ENCODE measurements around the gene TMEM255B. TPM values are rescaled to one million over a fixed set of nuclear protein-coding genes. Genes with fewer than 3 reads are reported as not detected.

TMEM255B gene
- polyA plus RNA-seq, 3 donors: 5.1 to 7.5 (median 5.9) TPM

- Histone ChIP-seq H3K36me3 (replicated peaks in 1 of 2; ENCODE audit: control insufficient read depth in 1 of 2, insufficient read depth in 2 of 2, low read length in 2 of 2) (peaks cover 0 to 11% of the 10 kb centered on the region in 2 donors), H3K27me3 (ENCODE audit: control insufficient read depth in 2 of 2, insufficient read depth in 2 of 2, low read length in 2 of 2) (no peaks in the 10 kb centered on the region), H3K79me2 (ENCODE audit: insufficient read depth, low read length) (no peaks in the 10 kb centered on the region), H3K9me3 (replicated peaks in 1 of 2; ENCODE audit: control insufficient read depth in 1 of 2, insufficient read depth in 1 of 2, low read length in 2 of 2) (peaks cover 5 to 20% of the 10 kb centered on the region in 2 donors), H3K4me1 (ENCODE audit: control insufficient read depth in 1 of 2, insufficient read depth in 2 of 2, low read length in 2 of 2) (no peaks in the 10 kb centered on the region), H3K4me2 (replicated peaks; ENCODE audit: extremely low read depth, low read length, poor library complexity, severe bottlenecking) (no peak overlapping the region), H2AFZ (ENCODE audit: insufficient read depth, low read depth, low read length, poor library complexity, severe bottlenecking) (no peak overlapping the region), H3K4me3 (replicated peaks in 1 of 3; ENCODE audit: low read depth in 2 of 3, low read length in 3 of 3) (no peak overlapping the region), H3K27ac (ENCODE audit: low read depth in 1 of 2, low read length in 2 of 2) (no peak overlapping the region), H3K9ac (ENCODE audit: insufficient read depth, low read length, poor library complexity, severe bottlenecking) (no peak overlapping the region), H4K20me1 (ENCODE audit: insufficient read depth, low read length) (no peaks in the 10 kb centered on the region)
- no peak for TF ChIP-seq CTCF (IDR thresholded peaks at IDR 0.05)
- no peak for DNase-seq
- intact Hi-C loops (cut with micrococcal nuclease): no loop called here
- WGBS (ENCODE audit: insufficient coverage): 95% methylated on average over 21 of the region's 23 CpGs
- H3K4me1 Mint-ChIP-seq: no peaks in the 10 kb centered on the region
- H3K27ac Mint-ChIP-seq: no peak overlapping the region
- peaks cover 0 to 46% (median 6%) of the 10 kb centered on the region in 7 donors for H3K9me3 Mint-ChIP-seq
- H3K4me3 Mint-ChIP-seq: no peak overlapping the region
- peaks cover 0 to 5% (median 0%) of the 10 kb centered on the region in 3 donors for H3K27me3 Mint-ChIP-seq (ENCODE audit: low read depth in 3 of 3)
- H3K36me3 Mint-ChIP-seq: peaks cover 27 to 45% of the 10 kb centered on the region in 2 donors
These were observed 72.0 kb downstream of the TMEM255B start for GRCh38 chr13:113831061-113831460.

GRCh38 chr13:113832205-113832604 is 73.2 kb downstream of the TMEM255B start:
- H3K4me2 ChIP-seq (replicated peaks; ENCODE audit: extremely low read depth, low read length, poor library complexity, severe bottlenecking): no peak overlapping the region
- 96% methylated on average over 19 of the region's 19 CpGs for WGBS (ENCODE audit: insufficient coverage)
- H3K4me3 ChIP-seq (replicated peaks in 1 of 3; ENCODE audit: low read depth in 2 of 3, low read length in 3 of 3): no peak overlapping the region
- Mint-ChIP-seq H3K36me3 (peaks cover 22 to 36% of the 10 kb centered on the region in 2 donors), H3K4me3 (no peak overlapping the region), H3K27me3 (ENCODE audit: low read depth in 3 of 3) (peaks cover 0 to 5% (median 0%) of the 10 kb centered on the region in 3 donors), H3K4me1 (peaks cover 3% of the 10 kb centered on the region), H3K27ac (no peak overlapping the region), H3K9me3 (peaks cover 0 to 40% (median 3%) of the 10 kb centered on the region in 7 donors)
- H3K36me3 ChIP-seq (replicated peaks in 1 of 2; ENCODE audit: control insufficient read depth in 1 of 2, insufficient read depth in 2 of 2, low read length in 2 of 2): peaks cover 0 to 6% of the 10 kb centered on the region in 2 donors
- H3K27me3 ChIP-seq (ENCODE audit: control insufficient read depth in 2 of 2, insufficient read depth in 2 of 2, low read length in 2 of 2): no peaks in the 10 kb centered on the region
- H3K9me3 ChIP-seq (replicated peaks in 1 of 2; ENCODE audit: control insufficient read depth in 1 of 2, insufficient read depth in 1 of 2, low read length in 2 of 2): peaks cover 5 to 14% of the 10 kb centered on the region in 2 donors
- H4K20me1 ChIP-seq (ENCODE audit: insufficient read depth, low read length): no peaks in the 10 kb centered on the region
- H3K27ac ChIP-seq (ENCODE audit: low read depth in 1 of 2, low read length in 2 of 2): no peak overlapping the region
- no peak overlapping the region for H2AFZ ChIP-seq (ENCODE audit: insufficient read depth, low read depth, low read length, poor library complexity, severe bottlenecking)
- no peaks in the 10 kb centered on the region for H3K4me1 ChIP-seq (ENCODE audit: control insufficient read depth in 1 of 2, insufficient read depth in 2 of 2, low read length in 2 of 2)
- intact Hi-C loops (cut with micrococcal nuclease): no loop called here
- H3K79me2 ChIP-seq (ENCODE audit: insufficient read depth, low read length): no peaks in the 10 kb centered on the region
- no peak for TF ChIP-seq CTCF (IDR thresholded peaks at IDR 0.05)
- no peak for DNase-seq
- no peak overlapping the region for H3K9ac ChIP-seq (ENCODE audit: insufficient read depth, low read length, poor library complexity, severe bottlenecking)

All from CD14-positive monocyte (primary cell).